GM12878 (cell line): ENCODE measurements around the gene BRICD5. TPM values are rescaled to one million over a fixed set of nuclear protein-coding genes. Genes with fewer than 3 reads are reported as not detected.

Experiments
- EZH2 ChIP-seq: IDR thresholded peaks from 2 replicates; pipeline ENCODE4 v1.6.1; 2012; ENCODE audit warnings: low read depth, mild to moderate bottlenecking, control low read depth, inconsistent platforms, low read length, borderline replicate concordance; ENCODE audit not compliant: control insufficient read depth
- NFYB ChIP-seq: IDR thresholded peaks from 2 replicates; pipeline ENCODE4 v1.6.1; 2011; ENCODE audit warnings: low read depth, mild to moderate bottlenecking, low read length, improper control_type of control experiment, moderate library complexity; ENCODE audit not compliant: insufficient read depth
- NR2C1 ChIP-seq: fragments of 450-650 bp; IDR thresholded peaks from 2 replicates; pipeline ENCODE4 v1.6.1; 2017; ENCODE audit warnings: antibody characterized with exemption, mild to moderate bottlenecking, moderate library complexity
- NR2F1 ChIP-seq: fragments of 450-650 bp; conservative IDR thresholded peaks from 2 replicates; pipeline ENCODE4 v1.6.1; 2017; ENCODE audit warnings: mild to moderate bottlenecking
- PML ChIP-seq: IDR thresholded peaks from 2 replicates; pipeline ENCODE4 v1.6.1; 2012; ENCODE audit warnings: low read length, inconsistent platforms
- PRDM15 ChIP-seq: fragments of 450-650 bp; formaldehyde crosslinking; IDR thresholded peaks from 2 replicates; pipeline ENCODE4 v1.4.0; 2020; ENCODE audit warnings: mild to moderate bottlenecking, moderate library complexity
- SMAD5 ChIP-seq: IDR thresholded peaks from 2 replicates; pipeline ENCODE4 v1.6.1; 2016; ENCODE audit warnings: antibody characterized with exemption, low read depth
- SP1 ChIP-seq: IDR thresholded peaks from one replicate; pipeline ENCODE4 v1.6.1; 2011; ENCODE audit warnings: low read depth, low read length
- ZBTB4 ChIP-seq: fragments of 450-650 bp; formaldehyde crosslinking; IDR thresholded peaks from 2 replicates; pipeline ENCODE4 v1.4.0; 2022; ENCODE audit warnings: mild to moderate bottlenecking, moderate library complexity
- polyA plus RNA-seq, 11 experiments: library from polyadenylated mRNA; depleted of rRNA in 4 of 11; unstranded in 6 of 11; stranded (reverse) in 5 of 11; fragments of >200 nt; fragmentation: Nextera tagmentation in 4 of 11; fragmentation: Illumina TruSeq in 1 of 11; extraction: Ambion mirVana in 4 of 11; extraction: Trizol in 1 of 11; gene quantifications; 1 replicate in 1 of 11; 2 replicates in 10 of 11; pipeline versions ENCODE4 v1.2.1 to v1.2.3, GENCODE V29; 2011 to 2016; ENCODE audit warnings: inconsistent platforms in 2 of 11, missing spikeins in 2 of 11, low read depth in 1 of 11
- total RNA-seq, 4 experiments: library from RNA; depleted of rRNA in 3 of 4; stranded (reverse); fragments of >200 nt in 3 of 4; fragmentation: Illumina TruSeq in 1 of 4; extraction: Trizol in 1 of 4; gene quantifications; 2 replicates each; pipeline versions ENCODE4 v1.2.1 to v1.2.3, GENCODE V29; 2013 to 2021

The BRICD5 gene
- total and polyA plus RNA-seq, 10 of the 15 experiments (the other 5 are each of a cell fraction or from before 2014, with no cell fraction given), result 0.58 to 11.6 (median 1.5) TPM; not detected in 1

GRCh38 chr16:2189252-2189893, 21.3 kb downstream of the BRICD5 start (continued):
- TF ChIP-seq ZBTB4, result no peak
- peak; percentile 57; the same call in 1 of the 2 replicates for TF ChIP-seq NR2C1
- TF ChIP-seq PML, result no peak
- no peak for TF ChIP-seq PRDM15
- TF ChIP-seq NR2F1, result peak; percentile 62; the same call in 1 of the 2 replicates
- TF ChIP-seq EZH2, result no peak
- no peak for TF ChIP-seq NFYB
- no peak for TF ChIP-seq SMAD5
- TF ChIP-seq SP1, result no peak
